Activated naive CD4-positive, alpha-beta T cell treated with anti-CD3 and anti-CD28 coated beads, Interleukin-2, amount 10 ng/mL, durations not matched to agents 7 days and 5 days (primary cell): ENCODE measurements around the gene ATOH7.
A peak's percentile ranks its signal among the peaks of the same experiment; 100 is the strongest.
"Not testable (repeated sequence)": the region's sequence is repeated elsewhere in the genome, so short reads cannot be mapped to it uniquely, and the experiment has no call there.

Source experiments
- CTCF ChIA-PET: fragments of 350-600 bp; sonication (Branson Sonifier 250); formaldehyde crosslinking; loops from one replicate; lab custom pipeline; 2021; ENCODE audit warnings: antibody characterized with exemption; lab: Charles Lee
- DNase-seq: peaks from one replicate; pipeline ENCODE4 v3.0.0-alpha.2; 2020
- H3K27ac Mint-ChIP-seq: one replicate; pipeline ENCODE4 v1.8.0; 2021; ENCODE audit warnings: mild to moderate bottlenecking, moderate library complexity, mixed read lengths
- H3K27me3 Mint-ChIP-seq: one replicate; pipeline ENCODE4 v1.8.0; 2021; ENCODE audit warnings: mild to moderate bottlenecking, mixed read lengths
- H3K36me3 Mint-ChIP-seq: one replicate; pipeline ENCODE4 v1.8.0; 2021; ENCODE audit warnings: mixed read lengths
- H3K4me1 Mint-ChIP-seq: one replicate; pipeline ENCODE4 v1.8.0; 2021; ENCODE audit warnings: mixed read lengths
- H3K4me3 Mint-ChIP-seq: one replicate; pipeline ENCODE4 v1.8.0; 2021; ENCODE audit warnings: mild to moderate bottlenecking, moderate library complexity, mixed read lengths
- H3K9me3 Mint-ChIP-seq: one replicate; pipeline ENCODE4 v1.8.0; 2021; ENCODE audit warnings: mixed read lengths

ATOH7 gene

DNA sequence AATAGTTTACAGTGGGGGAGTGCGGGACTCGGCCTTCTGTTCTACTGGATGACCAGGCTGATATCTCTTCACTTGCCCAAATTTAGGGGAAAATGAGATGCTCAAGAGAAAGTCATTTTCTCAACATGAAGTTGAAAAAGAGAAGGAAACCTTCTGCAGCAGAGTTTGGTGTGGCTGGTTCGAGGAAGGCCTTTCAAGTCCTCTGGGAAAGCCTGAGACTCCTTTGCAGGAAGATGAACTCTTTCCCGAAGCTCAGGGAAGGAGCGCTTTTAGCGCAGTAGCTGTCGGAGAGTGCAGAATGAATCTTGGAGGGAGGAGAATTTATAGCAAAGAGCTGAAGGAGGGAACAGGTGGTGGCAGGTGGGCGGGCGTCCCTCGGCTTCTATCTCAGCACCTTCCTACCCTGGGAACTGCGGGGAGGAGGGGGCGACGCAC lies at the start of gene ATOH7:
Gene ATOH7, minus strand, starts transcription at position 297 of the 435 bp plus-strand sequence. CDS start 436 bp downstream, outside the sequence.
- Mint-ChIP-seq H3K9me3 (no peaks in the 10 kb centered on the region), H3K4me1 (peaks cover 7% of the 10 kb centered on the region), H3K36me3 (no peaks in the 10 kb centered on the region), H3K27ac (no peak within 1 kb of the TSS), H3K27me3 (peaks cover 57% of the 10 kb centered on the region), H3K4me3 (peak within 1 kb of the TSS; percentile 53)
- CTCF ChIA-PET: interaction anchor here (0.7 kb wide), 1 partner anchor 8 kb away, joined by 4 read pairs; no protein-coding TSS in a partner anchor
- no peak for DNase-seq

DNA sequence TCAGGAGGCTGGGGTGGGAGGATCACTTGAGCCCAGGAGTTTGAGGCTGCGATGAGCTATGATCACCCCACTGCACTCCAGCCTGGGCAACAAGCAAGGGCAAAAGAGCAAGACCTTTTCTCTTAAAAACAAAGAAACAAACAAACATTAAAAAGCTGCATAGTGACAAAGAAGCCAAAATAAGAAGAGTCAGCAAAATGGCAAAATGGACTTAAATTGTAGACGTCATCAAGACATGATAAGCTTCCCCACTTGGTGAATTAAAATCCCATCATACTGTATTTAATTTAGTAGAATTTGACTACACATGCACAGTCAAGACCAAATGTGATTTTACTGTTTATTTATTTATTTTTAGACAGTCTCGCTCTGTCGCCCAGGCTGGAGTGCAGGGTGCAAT lies 48.8 kb upstream of the ATOH7 start:
- DNase-seq: no peak
- CTCF ChIA-PET: no interaction called here
- Mint-ChIP-seq H3K4me1 (no peaks in the 10 kb centered on the region), H3K27me3 (no peaks in the 10 kb centered on the region), H3K27ac (no peak overlapping the region), H3K4me3 (no peak overlapping the region), H3K9me3 (peaks cover 20% of the 10 kb centered on the region), H3K36me3 (no peaks in the 10 kb centered on the region)

DNA sequence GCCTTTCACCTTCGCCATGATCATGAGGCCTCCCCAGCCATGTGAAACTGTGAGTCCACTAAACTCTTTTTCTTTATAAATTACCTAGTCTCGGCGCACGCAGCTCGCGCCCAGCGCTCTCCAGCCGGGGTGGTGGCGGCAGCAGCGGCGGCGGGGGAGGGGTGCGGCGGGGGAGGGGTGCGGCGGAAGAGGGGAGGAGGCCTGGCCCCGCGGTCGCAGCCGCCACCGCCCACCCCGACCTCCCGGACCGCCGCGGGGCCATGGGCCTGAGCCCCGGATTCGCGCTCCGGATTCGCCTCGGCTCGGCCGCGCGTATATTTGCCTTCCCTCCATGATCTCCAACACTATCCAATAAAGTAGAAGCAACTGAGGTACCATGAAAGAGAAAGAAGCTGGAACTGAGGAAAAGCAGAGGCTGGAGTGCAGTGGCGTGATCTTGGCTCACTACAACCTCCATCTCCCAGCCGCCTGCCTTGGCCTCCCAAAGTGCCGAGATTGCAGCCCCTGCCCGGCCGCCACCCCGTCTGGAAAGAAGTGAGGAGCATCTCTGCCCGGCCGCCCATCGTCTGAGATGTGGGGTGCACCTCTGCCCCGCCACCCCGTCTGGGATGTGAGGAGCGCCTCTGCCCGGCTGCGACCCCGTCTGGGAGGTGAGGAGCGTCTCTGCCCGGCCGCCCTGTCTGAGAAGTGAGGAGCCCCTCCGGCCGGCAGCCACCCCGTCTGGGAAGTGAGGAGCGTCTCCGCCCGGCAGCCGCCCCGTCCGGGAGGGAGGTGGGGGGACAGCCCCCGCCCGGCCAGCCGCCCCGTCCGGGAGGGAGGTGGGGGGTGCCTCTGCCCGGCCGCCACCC lies 47.2 kb upstream of the ATOH7 start:
- CTCF ChIA-PET, H3K27ac Mint-ChIP-seq, H3K4me3 Mint-ChIP-seq: not testable (repeated sequence)

DNA sequence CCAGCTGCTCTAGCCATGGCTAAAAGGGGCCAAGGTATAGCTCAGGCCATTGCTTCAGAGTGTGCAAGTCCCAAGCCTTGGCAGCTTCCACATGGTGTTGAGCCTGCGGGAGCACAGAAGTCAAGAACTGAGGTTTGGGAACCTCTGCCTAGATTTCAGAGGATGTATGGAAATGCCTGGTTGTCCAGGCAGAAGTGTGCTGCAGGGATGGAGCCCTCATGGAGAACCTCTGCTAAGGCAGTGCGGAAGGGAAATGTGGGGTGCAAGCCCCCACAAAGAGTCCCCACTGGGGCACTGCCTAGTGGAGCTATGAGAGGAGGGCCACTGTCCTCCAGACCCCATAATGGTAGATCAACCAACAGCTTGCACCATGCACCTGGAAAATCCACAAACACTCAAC lies 45.9 kb upstream of the ATOH7 start:
- not testable (repeated sequence) for H3K27me3 Mint-ChIP-seq, H3K4me1 Mint-ChIP-seq, DNase-seq, H3K27ac Mint-ChIP-seq, H3K4me3 Mint-ChIP-seq, H3K36me3 Mint-ChIP-seq
- peaks cover 20% of the 10 kb centered on the region for H3K9me3 Mint-ChIP-seq
- CTCF ChIA-PET: interaction anchor here (0.6 kb wide), 1 partner anchor 71 kb away, joined by 3 read pairs; no protein-coding TSS in a partner anchor

More for the DNA sequence above, 47.2 kb upstream of the ATOH7 start:
- H3K9me3 Mint-ChIP-seq: peaks cover 20% of the 10 kb centered on the region
- DNase-seq, H3K4me1 Mint-ChIP-seq, H3K27me3 Mint-ChIP-seq, H3K36me3 Mint-ChIP-seq: not testable (repeated sequence)

DNA sequence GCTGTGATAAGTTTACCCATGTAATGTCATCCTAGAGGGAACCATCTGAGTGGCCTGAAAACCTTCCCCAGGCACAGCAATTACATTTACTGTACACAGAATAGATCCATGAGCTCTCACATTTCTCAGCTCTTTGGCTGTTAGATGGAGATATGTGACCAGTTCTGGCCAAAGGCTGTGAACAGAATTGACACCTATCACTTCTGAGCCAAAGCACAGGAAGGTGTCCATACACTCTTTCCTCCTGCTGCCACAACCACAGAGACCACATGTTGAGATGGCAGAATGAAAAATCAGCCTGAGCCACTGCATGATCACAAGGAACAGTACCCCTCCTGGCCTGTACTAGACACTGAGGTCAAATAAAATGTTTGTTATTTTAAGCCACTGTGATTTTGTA lies 44.3 kb upstream of the ATOH7 start:
- H3K9me3 Mint-ChIP-seq: peaks cover 20% of the 10 kb centered on the region
- H3K27me3 Mint-ChIP-seq: peaks cover 1% of the 10 kb centered on the region
- no peak overlapping the region for H3K4me3 Mint-ChIP-seq
- H3K36me3 Mint-ChIP-seq: no peaks in the 10 kb centered on the region
- no peak overlapping the region for H3K27ac Mint-ChIP-seq
- CTCF ChIA-PET: no interaction called here
- no peaks in the 10 kb centered on the region for H3K4me1 Mint-ChIP-seq
- DNase-seq: no peak

DNA sequence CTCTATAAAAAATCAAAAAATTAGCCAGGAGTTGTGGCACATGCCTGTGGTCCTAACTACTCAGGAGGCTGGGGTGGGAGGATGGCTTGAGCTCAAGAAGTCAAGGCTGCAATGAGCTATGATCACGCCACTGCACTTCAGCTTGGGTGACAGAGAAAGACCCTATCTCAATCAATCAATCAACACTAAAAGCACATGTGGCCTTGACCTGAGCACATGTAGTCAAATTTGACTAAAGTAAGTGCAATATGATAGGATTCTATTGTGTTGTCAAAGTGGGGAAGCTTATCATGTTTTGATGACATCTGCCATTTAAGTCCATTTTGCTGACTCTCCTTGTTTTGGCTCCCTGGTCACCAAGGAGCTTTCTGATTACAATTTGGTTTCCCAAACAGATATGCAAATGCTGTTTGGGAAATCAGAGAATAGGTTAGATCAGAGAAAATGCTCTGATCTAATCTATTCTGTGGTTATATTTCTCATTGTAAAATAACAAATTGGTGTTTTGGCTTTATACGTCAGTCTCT lies 43.8 kb upstream of the ATOH7 start:
- no peak for DNase-seq
- peaks cover 4% of the 10 kb centered on the region for H3K27me3 Mint-ChIP-seq
- no peaks in the 10 kb centered on the region for H3K36me3 Mint-ChIP-seq
- no peaks in the 10 kb centered on the region for H3K4me1 Mint-ChIP-seq
- CTCF ChIA-PET: no interaction called here
- peaks cover 20% of the 10 kb centered on the region for H3K9me3 Mint-ChIP-seq
- H3K27ac Mint-ChIP-seq: no peak overlapping the region
- H3K4me3 Mint-ChIP-seq: no peak overlapping the region

DNA sequence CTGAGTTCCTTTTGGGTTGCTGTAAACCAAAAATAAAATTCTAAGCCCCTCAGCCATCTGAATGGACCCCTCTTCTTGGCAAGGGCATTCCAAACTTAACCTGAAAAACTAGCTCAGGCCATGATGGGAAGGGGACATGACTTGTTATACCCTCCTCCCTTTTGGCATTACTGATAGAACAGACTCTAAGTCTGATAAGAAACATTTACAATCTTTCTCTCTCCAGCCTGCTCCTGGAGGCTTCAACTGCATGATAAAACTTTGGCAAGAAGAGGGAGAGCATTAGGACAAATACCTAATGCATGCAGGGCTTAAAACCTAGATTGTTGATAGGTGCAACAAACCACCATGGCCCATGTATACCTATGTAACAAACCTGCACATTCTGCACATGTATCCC lies 40.9 kb upstream of the ATOH7 start:
- Mint-ChIP-seq H3K9me3 (peaks cover 12% of the 10 kb centered on the region), H3K27me3 (peaks cover 4% of the 10 kb centered on the region), H3K4me1 (no peaks in the 10 kb centered on the region), H3K36me3 (no peaks in the 10 kb centered on the region), H3K4me3 (no peak overlapping the region), H3K27ac (no peak overlapping the region)
- CTCF ChIA-PET: no interaction called here
- DNase-seq: no peak

DNA sequence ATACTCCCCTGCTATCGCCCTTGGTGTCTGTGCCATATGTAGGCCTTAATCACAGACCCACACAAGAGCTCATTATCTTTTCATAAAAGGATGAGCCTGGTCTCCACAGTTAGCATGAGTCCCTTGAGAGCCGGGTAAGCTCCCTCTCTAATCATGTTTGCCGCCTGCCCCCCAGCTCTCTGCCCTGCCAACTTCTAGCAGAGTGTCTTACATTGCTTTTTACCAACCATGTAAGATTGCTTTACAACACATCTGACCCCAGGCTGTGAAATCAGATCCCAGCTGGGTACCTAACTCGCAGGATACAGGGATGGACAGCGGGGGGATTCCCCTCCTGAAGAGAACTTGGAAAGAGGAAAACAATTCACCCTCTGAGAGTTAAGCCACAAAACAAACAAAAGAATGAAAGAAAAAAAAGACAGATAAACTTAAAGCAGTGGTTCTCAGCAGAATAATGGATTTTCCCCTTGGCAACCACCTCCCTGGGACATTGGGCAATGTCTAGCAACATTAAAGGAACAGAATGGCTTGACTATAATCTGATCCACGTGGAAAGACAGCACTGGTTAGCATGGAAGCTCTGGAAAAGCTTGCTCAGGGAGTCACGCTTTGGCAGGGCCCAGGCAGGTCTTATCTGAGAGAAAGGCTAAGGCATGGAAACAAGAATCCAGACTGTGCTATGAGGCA lies 39.4 kb upstream of the ATOH7 start:
- H3K9me3 Mint-ChIP-seq: peaks cover 4% of the 10 kb centered on the region
- no peak for DNase-seq
- H3K27me3 Mint-ChIP-seq: peaks cover 4% of the 10 kb centered on the region
- CTCF ChIA-PET: interaction anchor here (1.0 kb wide), 1 partner anchor 12 kb away, joined by 4 read pairs; no protein-coding TSS in a partner anchor
- H3K36me3 Mint-ChIP-seq: no peaks in the 10 kb centered on the region
- H3K27ac Mint-ChIP-seq: no peak overlapping the region
- H3K4me3 Mint-ChIP-seq: no peak overlapping the region
- H3K4me1 Mint-ChIP-seq: no peaks in the 10 kb centered on the region

DNA sequence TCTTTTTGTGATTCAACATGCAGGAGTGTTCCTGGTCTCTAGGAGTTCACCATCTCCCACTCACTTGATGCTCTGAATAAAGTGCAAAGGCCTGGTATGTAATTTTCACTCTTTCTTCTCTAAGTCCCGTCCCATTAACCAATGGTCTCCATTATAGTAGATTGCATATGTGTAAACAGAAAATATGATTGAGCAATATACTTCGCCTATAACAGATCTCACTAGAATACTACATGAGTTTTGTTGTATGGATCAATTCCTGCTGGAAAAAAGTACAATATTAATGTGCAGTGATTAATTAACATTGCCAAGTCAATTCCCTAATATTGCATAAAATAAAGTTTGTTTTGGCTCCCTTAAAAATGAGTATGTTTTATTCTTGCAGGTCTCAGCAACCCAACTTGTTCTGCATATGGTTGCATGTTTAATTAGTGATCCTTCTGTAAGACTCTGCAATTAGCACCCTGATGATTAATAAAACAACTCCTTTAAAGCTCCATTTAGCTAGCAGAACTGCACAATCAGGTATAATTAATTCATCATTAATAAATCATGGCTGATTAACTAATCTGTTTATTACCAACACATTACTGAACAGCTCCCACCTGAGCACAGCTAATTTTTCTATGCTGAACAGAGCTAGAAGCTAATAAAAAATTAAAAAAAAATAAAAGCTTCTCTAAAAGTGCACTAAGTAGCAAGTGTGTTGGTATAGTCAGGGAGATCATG lies 37.8 kb upstream of the ATOH7 start:
- CTCF ChIA-PET: no interaction called here
- no peaks in the 10 kb centered on the region for H3K4me1 Mint-ChIP-seq
- no peak overlapping the region for H3K27ac Mint-ChIP-seq
- H3K36me3 Mint-ChIP-seq: no peaks in the 10 kb centered on the region
- H3K27me3 Mint-ChIP-seq: peaks cover 6% of the 10 kb centered on the region
- no peak for DNase-seq
- H3K4me3 Mint-ChIP-seq: no peak overlapping the region
- peaks cover 2% of the 10 kb centered on the region for H3K9me3 Mint-ChIP-seq

DNA sequence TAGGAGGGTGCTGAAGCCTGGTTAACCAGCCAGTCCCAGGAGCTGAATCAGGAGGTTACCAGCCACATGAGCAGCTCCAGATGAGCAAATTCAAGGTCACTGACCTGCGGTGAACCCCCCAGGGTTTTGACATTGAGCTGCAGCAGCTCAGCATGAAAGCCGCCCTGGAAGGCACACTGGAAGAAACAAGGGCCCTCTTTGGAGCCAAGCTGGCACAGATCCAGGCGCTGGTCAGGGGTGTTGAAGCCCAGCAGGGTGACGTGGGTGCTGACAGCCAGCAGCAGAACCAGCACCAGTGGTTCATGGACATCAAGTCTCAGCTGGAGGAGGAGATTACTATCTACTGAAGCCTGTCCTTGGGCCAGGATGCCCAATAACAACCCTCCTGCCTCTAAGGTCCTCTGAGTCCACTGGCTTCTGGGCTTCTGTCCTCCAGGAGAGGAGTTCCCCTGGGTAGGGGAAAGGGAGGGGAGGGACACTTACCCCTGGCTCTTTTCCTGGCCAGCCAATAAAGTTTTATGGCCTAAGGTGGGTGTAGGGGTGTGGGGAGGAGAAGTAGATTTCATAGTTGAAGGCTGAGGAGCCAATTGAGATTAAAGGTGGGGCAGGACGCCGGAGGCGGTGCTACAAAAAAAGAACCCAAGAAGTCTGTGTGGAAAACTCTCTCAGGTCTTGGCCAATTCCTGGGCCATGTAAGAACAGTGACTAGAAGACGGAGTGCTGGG lies 29.4 kb upstream of the ATOH7 start:
- Mint-ChIP-seq H3K27ac (no peak overlapping the region), H3K4me3 (no peak overlapping the region), H3K27me3 (peaks cover 11% of the 10 kb centered on the region), H3K36me3 (peaks cover 2% of the 10 kb centered on the region), H3K4me1 (no peaks in the 10 kb centered on the region), H3K9me3 (peaks cover 3% of the 10 kb centered on the region)
- DNase-seq: no peak
- CTCF ChIA-PET: interaction anchor here (1.8 kb wide), 1 partner anchor 40 kb away, joined by 4 read pairs; no protein-coding TSS in a partner anchor

DNA sequence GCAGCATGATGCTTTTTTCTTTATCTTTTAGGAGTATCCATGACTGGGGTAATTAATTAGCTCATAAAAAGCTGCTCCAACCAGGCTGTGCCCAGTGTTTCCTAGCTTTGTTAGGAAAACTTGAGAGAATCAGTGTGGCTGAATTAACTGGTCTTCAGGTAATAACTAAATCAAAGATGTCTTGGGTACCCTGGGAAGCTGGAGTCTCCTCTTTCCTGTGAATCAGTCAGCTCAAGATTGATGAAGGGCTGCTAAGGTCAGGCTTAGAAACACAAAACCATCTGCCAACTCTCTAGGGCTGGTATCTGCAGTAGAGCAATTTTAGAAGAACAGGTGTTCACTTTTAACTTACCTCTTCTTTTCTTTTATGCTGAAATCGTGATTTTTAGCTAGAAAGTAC lies 21.4 kb upstream of the ATOH7 start:
- no peak for DNase-seq
- CTCF ChIA-PET: interaction anchor here (1.0 kb wide), 1 partner anchor 48 kb away, joined by 3 read pairs; no protein-coding TSS in a partner anchor
- H3K4me3 Mint-ChIP-seq: no peak overlapping the region
- no peaks in the 10 kb centered on the region for H3K36me3 Mint-ChIP-seq
- peaks cover 4% of the 10 kb centered on the region for H3K4me1 Mint-ChIP-seq
- no peaks in the 10 kb centered on the region for H3K9me3 Mint-ChIP-seq
- peaks cover 9% of the 10 kb centered on the region for H3K27me3 Mint-ChIP-seq
- H3K27ac Mint-ChIP-seq: no peak overlapping the region

DNA sequence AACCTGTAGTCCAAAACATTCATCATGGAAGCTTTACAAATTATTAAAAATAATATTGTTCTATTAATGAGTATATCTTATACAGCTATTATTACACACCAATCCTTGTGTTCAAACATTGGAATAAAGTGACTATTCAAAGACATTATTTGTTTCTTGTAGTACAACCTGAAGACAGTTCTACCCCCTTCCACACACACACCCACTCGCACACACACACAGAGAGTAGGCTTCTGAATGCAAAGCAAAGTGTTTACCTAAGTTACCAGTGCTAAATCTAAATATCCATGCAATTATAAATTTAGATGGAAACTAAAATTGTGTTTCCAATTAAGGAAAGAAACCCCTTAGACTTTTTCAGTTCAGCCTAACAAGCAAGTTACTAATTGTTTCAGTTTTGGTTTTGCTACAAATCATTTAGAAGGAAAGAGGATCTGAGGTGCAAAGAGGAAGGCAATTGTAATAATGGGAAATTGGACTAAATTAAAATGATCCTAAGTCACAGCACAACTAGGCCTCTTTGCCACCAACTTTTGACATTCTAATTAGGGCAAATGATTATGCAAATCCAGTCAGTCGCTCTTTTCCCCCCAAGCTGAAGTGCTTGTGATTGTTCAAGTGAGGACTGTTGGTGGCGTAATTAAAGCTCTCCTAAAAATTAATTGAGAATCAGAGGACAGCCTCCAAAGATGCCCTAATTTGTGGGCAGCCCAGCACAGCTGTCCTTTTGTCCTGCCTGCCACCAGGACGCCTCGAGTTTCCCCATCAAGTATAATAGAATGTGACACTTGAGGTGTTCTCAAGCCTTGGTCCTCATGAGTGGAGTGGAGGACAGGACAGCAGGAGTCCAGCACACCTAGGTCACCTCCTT lies 19.9 kb upstream of the ATOH7 start:
- Mint-ChIP-seq H3K36me3 (no peaks in the 10 kb centered on the region), H3K27ac (no peak overlapping the region), H3K4me3 (no peak overlapping the region), H3K4me1 (peaks cover 4% of the 10 kb centered on the region), H3K9me3 (no peaks in the 10 kb centered on the region), H3K27me3 (peaks cover 4% of the 10 kb centered on the region)
- DNase-seq: no peak
- CTCF ChIA-PET: no interaction called here

DNA sequence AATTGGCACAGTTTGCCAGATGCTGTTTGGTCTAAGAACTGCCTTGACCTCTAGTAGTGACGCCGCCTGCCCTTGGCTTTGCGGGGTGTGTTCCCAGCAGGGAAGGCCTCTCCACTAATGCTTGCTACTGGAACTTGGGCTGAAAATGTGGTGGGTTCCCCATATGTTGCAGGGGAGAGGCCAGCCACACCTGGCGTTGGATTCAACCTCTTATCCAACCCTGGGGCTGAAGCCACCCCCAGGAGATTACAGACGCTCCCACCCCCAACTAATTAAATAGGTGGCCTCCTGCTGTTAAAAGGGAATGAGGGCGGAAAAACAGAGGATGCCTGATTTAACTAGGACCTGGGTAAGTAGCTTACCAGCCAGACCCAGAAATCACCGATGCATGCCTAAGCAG lies 19.2 kb upstream of the ATOH7 start:
- no peak for DNase-seq
- Mint-ChIP-seq H3K27me3 (peaks cover 4% of the 10 kb centered on the region), H3K9me3 (no peaks in the 10 kb centered on the region), H3K4me3 (no peak overlapping the region), H3K27ac (no peak overlapping the region), H3K4me1 (peaks cover 4% of the 10 kb centered on the region), H3K36me3 (no peaks in the 10 kb centered on the region)
- CTCF ChIA-PET: no interaction called here
